Activated CD4-positive, alpha-beta T cell treated with anti-CD3 and anti-CD28 coated beads, Interleukin-2, amount 10 ng/mL, durations not matched to agents 7 days and 5 days (primary cell): Measurements from ENCODE around the gene NFIA. TPM values are rescaled to one million over a fixed set of nuclear protein-coding genes. Genes with fewer than 3 reads are reported as not detected.

Experiments
- CTCF ChIA-PET: fragments of 350-600 bp; sonication (Branson Sonifier 250); formaldehyde crosslinking; loops from one replicate; lab custom pipeline; 2021; ENCODE audit warnings: antibody characterized with exemption; lab: Charles Lee
- POLR2A ChIA-PET: fragments of 350-600 bp; sonication (Branson Sonifier 250); formaldehyde crosslinking; loops from one replicate; lab custom pipeline; 2021; ENCODE audit warnings: antibody characterized with exemption; lab: Charles Lee
- DNase-seq: peaks from one replicate; pipeline ENCODE4 v3.0.0-alpha.2; 2020
- H3K27ac Mint-ChIP-seq: one replicate; pipeline ENCODE4 v1.8.0; 2021; ENCODE audit warnings: mild to moderate bottlenecking, moderate library complexity, mixed read lengths
- H3K27me3 Mint-ChIP-seq: one replicate; pipeline ENCODE4 v1.8.0; 2021; ENCODE audit warnings: mixed read lengths
- H3K36me3 Mint-ChIP-seq: one replicate; pipeline ENCODE4 v1.8.0; 2021; ENCODE audit warnings: low read depth, mixed read lengths
- H3K4me1 Mint-ChIP-seq: one replicate; pipeline ENCODE4 v1.8.0; 2021; ENCODE audit warnings: mixed read lengths
- H3K4me3 Mint-ChIP-seq: one replicate; pipeline ENCODE4 v1.8.0; 2021; ENCODE audit warnings: mild to moderate bottlenecking, moderate library complexity, mixed read lengths
- H3K9me3 Mint-ChIP-seq: one replicate; pipeline ENCODE4 v1.8.0; 2021; ENCODE audit warnings: mixed read lengths
- total RNA-seq, 2 experiments: library from RNA; stranded (reverse); gene quantifications; one replicate each; pipeline ENCODE4 v1.2.3, GENCODE V29; 2021

NFIA gene
- total RNA-seq, 2 experiments from 2014 or later, result 0.97 to 1.6 TPM

DNA sequence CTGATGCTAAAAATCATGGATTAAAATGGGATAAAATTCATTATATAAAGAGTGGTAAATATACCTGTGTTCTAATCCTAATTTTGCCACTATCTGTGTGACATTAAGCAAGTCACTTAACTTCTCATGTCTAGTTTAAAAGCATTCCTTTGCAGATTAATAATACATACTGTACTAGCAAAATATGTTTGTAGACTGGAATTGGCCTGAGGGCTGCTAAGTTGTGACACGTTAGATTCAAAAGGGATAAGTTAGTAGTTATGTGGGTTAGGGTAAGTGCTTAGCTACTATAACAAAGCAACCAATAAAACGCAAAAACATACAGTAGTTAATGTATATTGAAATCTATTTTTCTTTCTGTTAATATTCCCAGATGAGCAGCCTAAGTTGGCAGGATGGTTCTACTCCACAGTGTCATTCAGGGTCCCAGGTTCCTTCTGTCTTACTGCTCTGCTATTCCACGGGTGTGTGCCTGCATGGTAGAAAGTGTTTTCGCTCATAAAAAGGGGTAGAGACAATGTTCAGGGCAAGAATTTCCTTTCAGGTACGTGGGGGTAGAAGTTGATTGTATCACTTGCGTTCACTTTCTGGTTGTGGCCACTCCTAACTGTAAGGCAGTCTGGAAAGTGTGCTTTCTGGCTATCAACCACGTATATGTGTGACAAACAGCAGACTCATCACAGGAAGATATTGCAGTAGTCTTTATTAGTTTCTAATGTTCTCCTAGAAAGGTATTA is 239.8 kb downstream of the NFIA start:
- Mint-ChIP-seq H3K27me3 (peaks cover 4% of the 10 kb centered on the region), H3K4me1 (peaks cover 15% of the 10 kb centered on the region), H3K27ac (no peak overlapping the region), H3K4me3 (no peak overlapping the region), H3K36me3 (no peaks in the 10 kb centered on the region), H3K9me3 (no peaks in the 10 kb centered on the region)
- POLR2A ChIA-PET, result no interaction called here
- DNase-seq, result no peak
- CTCF ChIA-PET, result no interaction called here

DNA sequence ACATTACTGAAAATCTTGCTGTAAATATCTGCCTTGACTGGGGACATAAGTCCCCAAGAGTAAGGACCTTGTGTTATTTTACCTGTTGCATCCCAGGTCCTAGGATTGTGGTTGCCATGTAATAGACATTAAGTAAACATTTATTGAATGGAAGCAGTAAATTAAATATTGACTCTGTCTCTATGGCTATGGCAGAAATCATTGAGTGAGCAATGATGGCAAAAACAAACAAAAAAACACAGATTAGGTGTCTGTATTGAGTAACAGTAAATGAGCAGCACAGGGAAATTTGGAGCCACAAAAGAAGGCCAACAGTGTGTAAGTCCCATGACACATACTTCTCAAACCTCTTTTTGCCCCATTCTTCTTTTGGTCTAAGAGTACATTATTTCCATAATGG is 240.4 kb downstream of the NFIA start:
- Mint-ChIP-seq H3K9me3 (no peaks in the 10 kb centered on the region), H3K4me1 (peaks cover 15% of the 10 kb centered on the region), H3K27ac (no peak overlapping the region), H3K36me3 (no peaks in the 10 kb centered on the region), H3K4me3 (no peak overlapping the region), H3K27me3 (peaks cover 4% of the 10 kb centered on the region)
- DNase-seq, result no peak
- POLR2A ChIA-PET, result no interaction called here
- CTCF ChIA-PET, result no interaction called here

DNA sequence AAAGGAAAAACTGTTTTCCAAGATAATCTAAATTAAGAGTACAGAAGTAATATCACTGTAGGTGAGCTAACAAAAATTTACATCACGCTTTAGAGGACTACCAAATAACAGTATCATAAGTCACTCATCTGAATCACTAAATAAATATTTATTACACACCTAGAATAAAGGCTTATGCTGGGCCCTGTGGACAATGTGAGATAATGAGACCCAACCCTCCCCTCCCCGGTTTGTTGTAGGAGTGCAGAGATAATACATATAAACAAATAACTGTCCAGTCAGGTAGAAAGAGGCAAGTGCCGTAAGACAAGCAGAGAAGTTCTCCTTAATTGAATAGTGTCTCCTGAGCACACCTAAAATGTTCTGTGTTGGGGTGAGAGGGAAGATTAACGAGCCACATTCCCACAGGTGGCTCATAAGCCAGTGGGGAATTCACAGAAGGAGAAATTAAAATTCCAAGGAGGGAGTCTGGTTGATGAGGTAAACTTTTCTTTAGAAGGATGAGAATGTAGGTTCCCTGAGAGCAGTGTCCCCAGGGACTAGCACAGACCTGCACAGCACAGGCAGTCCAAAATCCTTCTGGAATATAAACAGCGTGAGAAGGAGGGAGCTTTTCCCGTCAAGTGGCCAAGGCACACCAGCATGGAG is 241.4 kb downstream of the NFIA start:
- Mint-ChIP-seq H3K9me3 (no peaks in the 10 kb centered on the region), H3K27me3 (peaks cover 3% of the 10 kb centered on the region), H3K36me3 (no peaks in the 10 kb centered on the region), H3K4me3 (no peak overlapping the region), H3K27ac (no peak overlapping the region), H3K4me1 (peaks cover 9% of the 10 kb centered on the region)
- DNase-seq, result no peak
- CTCF ChIA-PET, result no interaction called here
- POLR2A ChIA-PET, result no interaction called here

DNA sequence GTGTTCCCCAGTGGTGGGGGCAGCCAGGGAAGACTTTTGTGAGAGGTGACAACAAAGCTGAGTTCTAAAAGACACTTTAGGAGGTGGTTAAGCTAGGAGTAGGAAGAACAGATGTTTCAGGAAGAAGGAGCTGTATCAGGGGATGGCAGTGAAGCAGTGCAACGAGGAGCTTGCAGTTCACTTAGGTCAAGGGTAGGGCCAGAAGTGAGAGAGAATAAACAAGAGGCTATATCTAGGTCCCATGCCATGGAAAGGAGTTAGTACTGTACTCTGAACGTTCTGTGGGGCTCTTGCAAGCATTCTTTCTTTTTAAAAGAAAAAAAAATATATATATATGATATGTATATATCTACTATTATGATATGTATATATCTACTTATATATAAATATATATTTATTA is 244.4 kb downstream of the NFIA start:
- H3K4me1 Mint-ChIP-seq, result no peaks in the 10 kb centered on the region
- H3K4me3 Mint-ChIP-seq, result no peak overlapping the region
- H3K9me3 Mint-ChIP-seq, result no peaks in the 10 kb centered on the region
- ChIA-PET POLR2A (no interaction called here), CTCF (no interaction called here)
- DNase-seq, result no peak
- peaks cover 3% of the 10 kb centered on the region for H3K27me3 Mint-ChIP-seq
- no peaks in the 10 kb centered on the region for H3K36me3 Mint-ChIP-seq
- H3K27ac Mint-ChIP-seq, result no peak overlapping the region

DNA sequence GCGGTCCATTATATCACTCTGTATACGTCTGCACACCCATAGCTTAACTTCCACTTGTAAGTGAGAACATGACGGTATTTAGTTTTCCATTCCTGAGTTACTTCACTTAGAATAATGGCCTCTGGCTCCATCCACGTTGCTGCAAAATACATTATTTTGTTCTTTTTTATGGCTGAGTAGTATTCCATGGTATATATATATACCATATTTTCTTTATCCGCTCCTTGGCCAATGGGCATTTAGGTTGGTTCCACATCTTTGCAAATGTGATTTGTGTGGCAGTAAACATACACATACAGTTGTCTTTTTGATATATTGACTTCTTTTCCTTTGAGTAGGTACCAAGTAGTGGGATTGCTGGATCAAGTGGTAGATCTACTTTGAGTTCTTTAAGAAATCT is 245.1 kb downstream of the NFIA start:
- Mint-ChIP-seq H3K36me3 (no peaks in the 10 kb centered on the region), H3K4me1 (peaks cover 7% of the 10 kb centered on the region), H3K27ac (no peak overlapping the region), H3K4me3 (no peak overlapping the region), H3K27me3 (peaks cover 3% of the 10 kb centered on the region), H3K9me3 (no peaks in the 10 kb centered on the region)
- DNase-seq, result no peak
- ChIA-PET POLR2A (no interaction called here), CTCF (no interaction called here)

DNA sequence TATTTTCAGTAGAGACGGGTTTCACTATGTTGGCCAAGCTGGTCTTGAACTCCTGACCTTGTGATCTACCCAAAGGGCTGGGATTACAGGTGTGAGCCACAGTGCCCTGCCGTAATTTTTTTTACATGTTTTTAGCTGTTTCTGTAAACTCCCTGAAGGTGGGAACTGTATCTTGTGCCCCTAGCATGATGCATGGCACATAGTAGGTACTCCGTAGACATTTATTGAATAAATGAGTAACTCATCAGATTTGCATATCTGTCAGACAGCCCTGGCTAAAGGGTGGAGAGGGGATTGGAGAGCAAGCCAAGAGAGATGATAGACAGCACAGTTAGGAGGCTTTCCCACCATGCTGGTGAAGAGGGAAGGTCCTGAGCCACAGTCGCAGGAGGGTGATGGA is 247.2 kb downstream of the NFIA start:
- peaks cover 8% of the 10 kb centered on the region for H3K4me1 Mint-ChIP-seq
- H3K36me3 Mint-ChIP-seq, result no peaks in the 10 kb centered on the region
- H3K27ac Mint-ChIP-seq, result no peak overlapping the region
- no peaks in the 10 kb centered on the region for H3K9me3 Mint-ChIP-seq
- H3K27me3 Mint-ChIP-seq, result peaks cover under 1% of the 10 kb centered on the region
- ChIA-PET CTCF (interaction anchor here (0.7 kb wide), 1 partner anchor 280 kb away, joined by 3 read pairs; no protein-coding TSS in a partner anchor), POLR2A (no interaction called here)
- no peak for DNase-seq
- H3K4me3 Mint-ChIP-seq, result no peak overlapping the region

DNA sequence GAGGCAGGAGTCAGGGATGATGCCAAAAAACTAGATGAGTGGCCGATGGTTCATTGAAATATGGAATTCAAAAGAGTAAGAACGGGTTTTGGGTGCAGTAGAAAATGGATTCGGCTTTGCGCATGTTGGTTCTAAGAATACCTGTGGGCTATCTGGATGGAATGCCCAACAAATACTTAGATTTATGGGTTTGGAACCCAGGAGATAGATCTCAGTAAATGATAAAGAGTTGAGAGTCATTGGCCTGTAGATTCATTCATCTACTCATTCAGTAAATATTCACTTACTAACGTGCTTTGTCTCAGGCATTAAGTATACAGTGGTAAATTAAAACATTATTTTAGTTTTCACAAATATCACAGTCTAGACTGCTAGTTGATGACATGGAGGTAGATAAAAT is 247.7 kb downstream of the NFIA start:
- no peaks in the 10 kb centered on the region for H3K27me3 Mint-ChIP-seq
- CTCF ChIA-PET, result no interaction called here
- H3K4me3 Mint-ChIP-seq, result no peak overlapping the region
- H3K4me1 Mint-ChIP-seq, result peaks cover 8% of the 10 kb centered on the region
- no peaks in the 10 kb centered on the region for H3K36me3 Mint-ChIP-seq
- H3K27ac Mint-ChIP-seq, result no peak overlapping the region
- POLR2A ChIA-PET, result no interaction called here
- no peaks in the 10 kb centered on the region for H3K9me3 Mint-ChIP-seq
- DNase-seq, result no peak

DNA sequence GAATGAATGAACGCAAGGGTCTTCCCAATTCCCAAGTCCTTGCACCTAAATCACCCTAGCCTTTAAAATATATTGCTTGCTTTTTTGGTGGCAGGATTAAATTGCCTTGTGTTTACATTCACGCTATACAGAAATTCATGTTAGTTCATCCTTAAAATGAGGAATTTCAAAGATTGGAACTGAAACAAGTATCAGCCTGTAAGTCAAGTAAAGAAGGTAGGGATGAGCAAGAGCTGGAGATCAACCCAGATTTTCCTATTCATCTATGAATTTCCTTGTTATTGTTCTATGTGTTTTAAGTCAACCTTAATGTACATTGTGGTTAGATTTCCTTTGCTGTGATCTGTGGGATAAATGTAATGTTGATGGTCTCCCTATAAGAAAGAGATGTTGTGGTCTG is 248.2 kb downstream of the NFIA start:
- Mint-ChIP-seq H3K27ac (no peak overlapping the region), H3K4me3 (no peak overlapping the region), H3K27me3 (no peaks in the 10 kb centered on the region), H3K9me3 (no peaks in the 10 kb centered on the region), H3K4me1 (peaks cover 8% of the 10 kb centered on the region), H3K36me3 (no peaks in the 10 kb centered on the region)
- ChIA-PET CTCF (no interaction called here), POLR2A (no interaction called here)
- no peak for DNase-seq

DNA sequence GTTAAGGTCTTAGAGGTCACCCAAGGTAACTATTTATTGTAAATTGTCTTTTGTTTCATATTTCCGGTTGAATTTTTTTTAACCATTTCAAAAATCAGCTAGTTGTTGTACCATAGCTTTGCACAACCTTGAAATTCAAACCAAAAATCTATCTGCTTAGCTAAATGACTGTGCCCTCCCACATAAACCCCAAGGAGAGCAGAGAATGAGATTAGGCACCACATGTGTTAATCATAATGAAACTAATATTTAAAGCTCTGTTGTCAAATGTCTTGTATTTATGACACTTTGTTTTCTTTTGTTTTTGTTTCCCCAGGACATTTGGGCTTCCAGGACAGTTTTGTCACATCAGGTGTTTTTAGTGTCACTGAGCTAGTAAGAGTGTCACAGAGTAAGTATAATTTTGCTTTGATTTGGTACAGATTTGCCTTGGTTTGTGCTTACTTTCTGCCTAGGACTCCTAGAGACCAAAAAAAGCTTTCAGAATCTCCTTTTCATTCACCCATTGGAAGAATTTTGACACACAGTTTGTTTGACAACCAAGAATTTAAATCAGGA is 249.9 kb downstream of the NFIA start:
- Mint-ChIP-seq H3K36me3 (no peaks in the 10 kb centered on the region), H3K27me3 (peaks cover 6% of the 10 kb centered on the region), H3K4me3 (no peak overlapping the region), H3K9me3 (no peaks in the 10 kb centered on the region), H3K27ac (no peak overlapping the region), H3K4me1 (peaks cover 8% of the 10 kb centered on the region)
- CTCF ChIA-PET, result interaction anchor here (1.0 to 1.3 kb wide), 3 partner anchors 11 to 30 kb away, joined by 3 to 6 read pairs (median 3); no protein-coding TSS in a partner anchor
- peak; percentile 7 for DNase-seq
- POLR2A ChIA-PET, result interaction anchor here (0.5 to 0.9 kb wide), 4 partner anchors 13 to 414 kb away, joined by 3 read pairs; no protein-coding TSS in a partner anchor

DNA sequence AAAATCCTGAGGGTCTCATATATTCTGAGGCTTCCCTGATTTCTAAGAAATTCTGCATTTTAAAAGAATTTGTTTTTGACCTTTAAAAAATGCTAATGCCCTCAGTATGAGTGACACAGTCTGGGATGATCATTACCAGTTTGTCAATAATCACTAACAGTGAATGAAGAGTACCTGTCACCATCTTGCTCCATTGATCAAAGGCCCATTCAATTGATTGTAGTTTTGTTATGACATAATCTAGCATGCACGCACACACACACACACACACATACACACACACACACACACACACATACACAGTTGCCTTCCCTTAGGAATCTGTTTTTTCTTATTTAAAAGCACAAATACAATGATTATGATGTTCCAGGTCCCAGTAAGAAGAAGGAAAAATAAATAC is 250.4 kb downstream of the NFIA start:
- no peak for DNase-seq
- ChIA-PET CTCF (interaction anchor here (1.0 to 1.3 kb wide), 3 partner anchors 12 to 31 kb away, joined by 3 to 6 read pairs (median 3); no protein-coding TSS in a partner anchor), POLR2A (interaction anchor here (0.5 to 0.9 kb wide), 3 partner anchors 13 to 414 kb away, joined by 3 read pairs; no protein-coding TSS in a partner anchor)
- H3K27ac Mint-ChIP-seq, result no peak overlapping the region
- H3K4me1 Mint-ChIP-seq, result peaks cover 8% of the 10 kb centered on the region
- H3K4me3 Mint-ChIP-seq, result no peak overlapping the region
- H3K27me3 Mint-ChIP-seq, result peaks cover 6% of the 10 kb centered on the region
- H3K36me3 Mint-ChIP-seq, result no peaks in the 10 kb centered on the region
- no peaks in the 10 kb centered on the region for H3K9me3 Mint-ChIP-seq

DNA sequence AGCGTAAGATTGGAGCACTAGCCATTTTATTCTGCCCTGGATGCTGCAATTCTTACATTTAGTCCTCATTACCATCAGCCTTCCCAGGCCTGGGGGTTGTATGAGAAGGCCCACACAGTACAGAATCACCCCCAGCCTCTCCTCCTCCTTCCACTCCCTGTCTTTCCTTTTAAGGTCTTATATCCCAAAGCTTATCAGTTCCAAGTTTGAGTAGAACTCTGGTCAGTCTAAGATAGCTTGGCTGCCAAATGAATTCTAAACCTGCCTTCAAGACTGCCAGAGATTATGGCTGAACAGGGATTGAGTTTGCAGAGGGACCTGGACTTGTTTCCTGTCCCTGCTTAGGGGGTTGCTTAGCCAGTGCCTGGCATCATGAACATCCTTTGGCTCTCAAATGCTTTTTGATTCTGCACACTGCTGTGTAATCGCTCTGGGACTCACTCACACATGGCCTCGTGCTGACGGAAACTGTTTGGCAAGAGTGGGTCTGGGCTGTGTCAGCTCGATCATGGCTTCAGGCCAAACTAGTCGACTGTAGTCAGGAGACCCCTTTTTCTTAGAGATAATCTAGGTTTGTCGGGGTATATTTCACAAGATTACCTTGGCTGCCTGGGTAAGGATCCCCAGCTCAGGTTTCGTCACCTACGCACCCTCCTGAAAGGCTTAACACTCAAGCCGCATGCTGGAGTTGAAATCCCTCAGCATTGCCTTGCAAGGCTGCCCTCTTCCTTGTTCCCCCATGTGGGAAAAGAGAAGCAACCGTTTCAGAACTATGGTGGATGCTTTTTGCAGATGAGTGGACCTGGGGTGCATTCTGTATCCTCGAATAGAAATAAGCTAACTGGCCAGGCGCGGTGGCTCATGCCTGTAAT is 252.6 kb downstream of the NFIA start:
- no peaks in the 10 kb centered on the region for H3K9me3 Mint-ChIP-seq
- DNase-seq, result no peak
- no peaks in the 10 kb centered on the region for H3K36me3 Mint-ChIP-seq
- peaks cover 8% of the 10 kb centered on the region for H3K4me1 Mint-ChIP-seq
- no peak overlapping the region for H3K4me3 Mint-ChIP-seq
- H3K27me3 Mint-ChIP-seq, result peaks cover 6% of the 10 kb centered on the region
- H3K27ac Mint-ChIP-seq, result no peak overlapping the region
- CTCF ChIA-PET, result interaction anchor here (1.8 kb wide), 1 partner anchor 285 kb away, joined by 5 read pairs; no protein-coding TSS in a partner anchor
- POLR2A ChIA-PET, result no interaction called here

DNA sequence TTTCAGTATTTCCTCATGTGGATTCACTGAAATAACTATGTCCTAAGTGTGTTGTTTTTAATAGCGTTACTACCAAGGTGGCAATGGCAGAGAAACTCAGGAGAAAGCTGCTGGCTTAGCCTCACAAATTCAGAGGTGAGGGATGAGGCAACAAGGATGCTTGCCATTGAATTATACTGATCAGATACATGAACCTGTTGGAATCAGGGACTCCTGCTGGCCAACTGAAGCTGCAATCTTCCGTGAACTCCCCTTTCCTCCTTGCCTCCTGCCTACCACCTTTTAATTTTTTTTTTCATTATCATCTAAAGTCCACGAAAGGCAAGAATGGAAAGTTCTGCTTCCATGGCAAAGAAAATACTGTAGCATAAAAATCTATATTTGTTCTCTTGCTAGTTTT is 254.7 kb downstream of the NFIA start:
- no peaks in the 10 kb centered on the region for H3K9me3 Mint-ChIP-seq
- no peak overlapping the region for H3K4me3 Mint-ChIP-seq
- peaks cover 6% of the 10 kb centered on the region for H3K27me3 Mint-ChIP-seq
- DNase-seq, result no peak
- H3K4me1 Mint-ChIP-seq, result peaks cover 5% of the 10 kb centered on the region
- no peak overlapping the region for H3K27ac Mint-ChIP-seq
- ChIA-PET POLR2A (no interaction called here), CTCF (interaction anchor here (0.6 to 0.7 kb wide), 2 partner anchors 304 to 384 kb away, joined by 3 to 4 read pairs; no protein-coding TSS in a partner anchor)
- H3K36me3 Mint-ChIP-seq, result no peaks in the 10 kb centered on the region
